A673 (cell line): ENCODE data around the gene BET1. TPM values are rescaled to one million over a fixed set of nuclear protein-coding genes. Genes with fewer than 3 reads are reported as not detected.
A peak's percentile ranks its signal among the peaks of the same experiment; 100 is the strongest.

Source experiments
- BruUV-seq: library from RNA; stranded (reverse); fragments of 400-500 nt; replicated peaks from 2 replicates; lab custom pipeline; 2021; lab: Mats Ljungman, UMichigan
- CTCF ChIA-PET: fragments of 300-600 bp; sonication (Branson Sonifier 250); formaldehyde crosslinking; loops from one replicate; lab custom pipeline; 2022; ENCODE audit warnings: antibody characterized with exemption; lab: Charles Lee
- POLR2A ChIA-PET: fragments of 300-600 bp; sonication (Branson Sonifier 250); formaldehyde crosslinking; loops from one replicate; lab custom pipeline; 2022; ENCODE audit warnings: antibody characterized with exemption; ENCODE audit not compliant: low non-redundant PET; lab: Charles Lee
- DNase-seq: peaks from one replicate; pipeline ENCODE4 v3.0.0-alpha.2; 2015; ENCODE audit warnings: low spot score
- H3K27ac ChIP-seq: fragments of 200-600 bp; sonication (generic); 2 replicates; pipeline ENCODE4 v1.5.1; 2016; ENCODE audit warnings: mixed run types, low read depth, mild to moderate bottlenecking, mixed read lengths, antibody characterized with exemption, low read length; ENCODE audit not compliant: poor library complexity, severe bottlenecking
- H3K27me3 ChIP-seq: fragments of 200-600 bp; sonication (generic); replicated peaks from 2 replicates; pipeline ENCODE4 v1.6.1; 2017; ENCODE audit warnings: mixed run types, low read depth, mild to moderate bottlenecking, mixed read lengths, antibody characterized with exemption, low read length; ENCODE audit not compliant: insufficient read depth, poor library complexity
- H3K36me3 ChIP-seq: fragments of 200-600 bp; sonication (generic); 2 replicates; pipeline ENCODE4 v1.6.1; 2016; ENCODE audit warnings: mixed run types, mild to moderate bottlenecking, mixed read lengths, antibody characterized with exemption, low read length; ENCODE audit not compliant: insufficient read depth, poor library complexity, severe bottlenecking
- H3K4me1 ChIP-seq: fragments of 200-600 bp; sonication (generic); 2 replicates; pipeline ENCODE4 v1.6.1; 2017; ENCODE audit warnings: mixed run types, mild to moderate bottlenecking, mixed read lengths, antibody characterized with exemption, low read length; ENCODE audit not compliant: insufficient read depth, poor library complexity, severe bottlenecking
- H3K4me3 ChIP-seq: fragments of 200-600 bp; sonication (generic); 2 replicates; pipeline ENCODE4 v1.5.1; 2016; ENCODE audit warnings: low read depth, mixed run types, mild to moderate bottlenecking, mixed read lengths, low read length; ENCODE audit not compliant: poor library complexity, severe bottlenecking
- H3K9me3 ChIP-seq: fragments of 200-600 bp; sonication (generic); 2 replicates; pipeline ENCODE4 v1.6.1; 2016; ENCODE audit warnings: mixed run types, low read depth, mild to moderate bottlenecking, mixed read lengths, antibody characterized with exemption, low read length; ENCODE audit not compliant: poor library complexity, severe bottlenecking
- EZH2 ChIP-seq: fragments of 200-600 bp; sonication (generic); IDR thresholded peaks from 2 replicates; pipeline ENCODE4 v1.6.1; 2017; ENCODE audit warnings: borderline replicate concordance, low read depth, mild to moderate bottlenecking, mixed read lengths, antibody characterized with exemption, low read length; ENCODE audit not compliant: poor library complexity, severe bottlenecking
- intact Hi-C: fragments of 100-400 bp; cut with micrococcal nuclease; formaldehyde crosslinking; loops from one replicate; pipeline ENCODE4 v1.10.0; 2022; ENCODE audit not compliant: unreplicated experiment
- total RNA-seq: library from RNA; stranded (reverse); gene quantifications from 2 replicates; pipeline ENCODE4 v1.2.3, GENCODE V29; 2021
- TF ChIP-seq, protein P1 (sequence below): fragments of 300-800, 200-600 bp; sonication (generic); conservative IDR thresholded peaks from 2 replicates; pipeline ENCODE4 v1.5.1; 2017; ENCODE audit warnings: low read depth, mild to moderate bottlenecking, antibody characterized with exemption, low read length, moderate library complexity, mixed read lengths

The BET1 gene
- total RNA-seq, 1 experiment from 2014 or later = 19.2 TPM

DNA sequence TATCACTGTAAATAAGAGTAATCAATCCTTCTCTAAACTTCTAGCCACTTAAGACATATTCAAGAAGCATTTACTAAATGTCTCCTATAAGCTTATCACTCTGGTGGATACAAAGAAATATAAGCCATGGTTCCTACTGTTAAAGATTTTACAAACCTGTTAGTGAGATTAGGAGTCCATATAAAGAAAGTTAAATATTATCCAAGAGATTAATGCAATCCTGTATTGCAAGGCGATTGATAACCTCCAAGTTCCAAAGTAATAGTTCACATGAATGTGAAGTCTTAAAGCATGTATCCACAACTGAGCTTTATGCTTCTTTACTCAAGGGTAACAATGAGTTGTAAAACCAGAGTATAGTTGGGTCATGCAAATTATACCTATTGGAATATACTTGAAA lies 12.6 kb upstream of the BET1 start:
- ChIA-PET POLR2A (interaction anchor here (0.6 kb wide), 1 partner anchor 29 kb away, joined by 3 read pairs; no protein-coding TSS in a partner anchor), CTCF (no interaction called here)
- Histone ChIP-seq H3K4me3 (no peak overlapping the region), H3K27ac (no peak overlapping the region), H3K4me1 (no peaks in the 10 kb centered on the region), H3K36me3 (no peaks in the 10 kb centered on the region), H3K9me3 (no peaks in the 10 kb centered on the region), H3K27me3 (no peaks in the 10 kb centered on the region)
- no peak for DNase-seq
- no peak for TF ChIP-seq EZH2
- TF ChIP-seq, protein P1, sequence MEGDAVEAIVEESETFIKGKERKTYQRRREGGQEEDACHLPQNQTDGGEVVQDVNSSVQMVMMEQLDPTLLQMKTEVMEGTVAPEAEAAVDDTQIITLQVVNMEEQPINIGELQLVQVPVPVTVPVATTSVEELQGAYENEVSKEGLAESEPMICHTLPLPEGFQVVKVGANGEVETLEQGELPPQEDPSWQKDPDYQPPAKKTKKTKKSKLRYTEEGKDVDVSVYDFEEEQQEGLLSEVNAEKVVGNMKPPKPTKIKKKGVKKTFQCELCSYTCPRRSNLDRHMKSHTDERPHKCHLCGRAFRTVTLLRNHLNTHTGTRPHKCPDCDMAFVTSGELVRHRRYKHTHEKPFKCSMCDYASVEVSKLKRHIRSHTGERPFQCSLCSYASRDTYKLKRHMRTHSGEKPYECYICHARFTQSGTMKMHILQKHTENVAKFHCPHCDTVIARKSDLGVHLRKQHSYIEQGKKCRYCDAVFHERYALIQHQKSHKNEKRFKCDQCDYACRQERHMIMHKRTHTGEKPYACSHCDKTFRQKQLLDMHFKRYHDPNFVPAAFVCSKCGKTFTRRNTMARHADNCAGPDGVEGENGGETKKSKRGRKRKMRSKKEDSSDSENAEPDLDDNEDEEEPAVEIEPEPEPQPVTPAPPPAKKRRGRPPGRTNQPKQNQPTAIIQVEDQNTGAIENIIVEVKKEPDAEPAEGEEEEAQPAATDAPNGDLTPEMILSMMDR = no peak
- intact Hi-C loops = no loop called here
- BruUV-seq = no TSS peak

DNA sequence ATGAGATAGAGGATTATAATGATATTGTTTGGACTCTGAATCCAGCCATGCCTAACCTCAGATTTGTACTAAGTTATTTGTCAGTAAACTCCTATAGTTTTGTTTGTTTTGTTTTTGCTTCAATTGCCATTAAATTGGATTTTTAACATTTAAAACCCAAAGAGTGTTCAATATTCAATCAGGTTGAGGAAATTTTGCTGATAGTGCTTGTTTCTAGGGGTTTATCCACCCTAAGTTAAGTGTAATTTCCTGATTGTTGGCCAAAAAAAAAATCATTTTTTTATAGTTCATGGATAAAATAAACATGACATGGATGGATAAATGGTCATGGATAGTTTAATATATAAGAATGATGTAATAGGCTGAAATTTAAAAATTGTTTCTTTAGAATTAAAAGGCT lies 11.4 kb upstream of the BET1 start:
- no peaks in the 10 kb centered on the region for H3K36me3 ChIP-seq
- no peaks in the 10 kb centered on the region for H3K27me3 ChIP-seq
- H3K27ac ChIP-seq = no peak overlapping the region
- no TSS peak for BruUV-seq
- no peak for DNase-seq
- no peak overlapping the region for H3K4me3 ChIP-seq
- TF ChIP-seq, protein P1 = no peak
- no peak for TF ChIP-seq EZH2
- ChIA-PET CTCF (no interaction called here), POLR2A (no interaction called here)
- H3K9me3 ChIP-seq = no peaks in the 10 kb centered on the region
- intact Hi-C loops = no loop called here
- no peaks in the 10 kb centered on the region for H3K4me1 ChIP-seq

DNA sequence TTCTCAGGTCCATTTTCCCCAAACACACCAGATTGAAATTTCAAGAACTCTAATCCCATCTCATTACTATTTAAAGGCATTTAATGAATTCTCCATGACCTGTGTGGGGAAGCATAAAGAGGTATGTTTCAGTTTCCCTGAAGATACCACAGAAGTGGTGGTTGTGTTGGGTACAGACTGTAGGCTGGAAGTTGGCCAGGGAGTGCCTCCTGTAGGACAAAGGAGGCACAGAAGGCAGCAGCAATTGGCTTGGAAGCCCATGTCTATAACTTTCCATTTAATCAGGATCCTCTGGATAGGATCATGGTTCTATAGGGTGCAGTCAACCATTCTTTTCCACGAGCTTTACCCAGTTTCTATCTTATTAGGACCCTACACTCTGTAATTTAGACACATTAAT lies 8.6 kb upstream of the BET1 start:
- TF ChIP-seq, protein P1 = peak; percentile 23; the same call in 1 of the 2 replicates
- no peak for TF ChIP-seq EZH2
- H3K4me1 ChIP-seq = no peaks in the 10 kb centered on the region
- ChIA-PET CTCF (no interaction called here), POLR2A (no interaction called here)
- intact Hi-C loops = no loop called here
- no peaks in the 10 kb centered on the region for H3K36me3 ChIP-seq
- H3K27me3 ChIP-seq = no peaks in the 10 kb centered on the region
- BruUV-seq = no TSS peak
- H3K27ac ChIP-seq = no peak overlapping the region
- DNase-seq = no peak
- no peak overlapping the region for H3K4me3 ChIP-seq
- no peaks in the 10 kb centered on the region for H3K9me3 ChIP-seq
